Neuronal stem cell (in vitro differentiated cells): Measurements from ENCODE around the gene STARD5.

Experiments
- DNase-seq: peaks from one replicate; pipeline ENCODE4 v3.0.0-alpha.2; 2013; ENCODE audit warnings: low spot score
- H2AFZ ChIP-seq: one replicate; pipeline ENCODE4 v1.6.1; 2013; ENCODE audit warnings: mild to moderate bottlenecking, low read length, inconsistent platforms
- H2AK5ac ChIP-seq: 2 replicates; pipeline ENCODE4 v1.6.1; 2013; ENCODE audit warnings: low read depth, mild to moderate bottlenecking, inconsistent platforms, low read length, moderate library complexity, mixed read lengths
- H2BK120ac ChIP-seq: 2 replicates; pipeline ENCODE4 v1.6.1; 2013; ENCODE audit warnings: low read depth, mild to moderate bottlenecking, inconsistent platforms, low read length, moderate library complexity, mixed read lengths
- H2BK12ac ChIP-seq: one replicate; pipeline ENCODE4 v1.6.1; 2013; ENCODE audit warnings: low read length, inconsistent platforms
- H2BK15ac ChIP-seq: 2 replicates; pipeline ENCODE4 v1.6.1; 2013; ENCODE audit warnings: mild to moderate bottlenecking, low read length, inconsistent platforms, mixed read lengths
- H2BK5ac ChIP-seq: one replicate; pipeline ENCODE4 v1.6.1; 2013; ENCODE audit warnings: inconsistent platforms, mild to moderate bottlenecking, low read length, moderate library complexity
- H3K14ac ChIP-seq: one replicate; pipeline ENCODE4 v1.6.1; 2013; ENCODE audit warnings: low read length, inconsistent platforms
- H3K18ac ChIP-seq: 2 replicates; pipeline ENCODE4 v1.6.1; 2013; ENCODE audit warnings: low read length, inconsistent platforms
- H3K23ac ChIP-seq: 2 replicates; pipeline ENCODE4 v1.6.1; 2013; ENCODE audit warnings: low read depth, mild to moderate bottlenecking, mixed read lengths, low read length, inconsistent platforms; ENCODE audit not compliant: poor library complexity
- H3K27ac ChIP-seq: replicated peaks from 3 replicates; pipeline ENCODE4 v1.5.1; 2013; ENCODE audit warnings: low read length, inconsistent platforms
- H3K27me3 ChIP-seq, 3 experiments: 2 replicates each; pipeline ENCODE4 v1.6.1; 2013; ENCODE audit warnings: low read length in 3 of 3, mild to moderate bottlenecking in 2 of 3, inconsistent platforms in 1 of 3, low read depth in 1 of 3, mixed read lengths in 1 of 3, moderate library complexity in 1 of 3; ENCODE audit not compliant: control insufficient read depth in 3 of 3, insufficient read depth in 3 of 3
- H3K36me3 ChIP-seq, 2 donors: replicated peaks in 1 of 2; 2 replicates each; pipeline ENCODE4 v1.6.1; 2013; ENCODE audit warnings: low read length in 2 of 2; ENCODE audit not compliant: control insufficient read depth in 2 of 2, insufficient read depth in 2 of 2
- H3K4ac ChIP-seq: 2 replicates; pipeline ENCODE4 v1.6.1; 2013; ENCODE audit warnings: inconsistent platforms, mild to moderate bottlenecking, low read length, moderate library complexity
- H3K4me1 ChIP-seq, 2 donors: 1 replicate in 1 of 2; 2 replicates in 1 of 2; pipeline ENCODE4 v1.6.1; 2013; ENCODE audit warnings: low read length in 2 of 2, low read depth in 1 of 2; ENCODE audit not compliant: control insufficient read depth in 2 of 2, insufficient read depth in 1 of 2
- H3K4me2 ChIP-seq: one replicate; pipeline ENCODE4 v1.6.1; 2013; ENCODE audit warnings: mild to moderate bottlenecking, low read length, inconsistent platforms; ENCODE audit not compliant: insufficient read depth, poor library complexity, severe bottlenecking
- H3K4me3 ChIP-seq, 2 donors: 2 replicates each; pipeline ENCODE4 v1.5.1; 2013; ENCODE audit warnings: low read length in 2 of 2, mild to moderate bottlenecking in 2 of 2, inconsistent platforms in 1 of 2, moderate library complexity in 1 of 2
- H3K79me1 ChIP-seq: one replicate; pipeline ENCODE4 v1.6.1; 2013; ENCODE audit warnings: low read depth, mild to moderate bottlenecking, inconsistent platforms, low read length, moderate library complexity
- H3K9ac ChIP-seq: one replicate; pipeline ENCODE4 v1.6.1; 2013; ENCODE audit warnings: mild to moderate bottlenecking, low read depth, low read length, inconsistent platforms; ENCODE audit not compliant: poor library complexity
- H3K9me3 ChIP-seq, 2 donors: replicated peaks in 1 of 2; 2 replicates each; pipeline versions ENCODE3 to v1.6.1; 2013; ENCODE audit warnings: low read length in 2 of 2, mild to moderate bottlenecking in 2 of 2, inconsistent platforms in 1 of 2, low read depth in 1 of 2, mixed read lengths in 1 of 2, moderate library complexity in 1 of 2; ENCODE audit not compliant: control insufficient read depth in 2 of 2, insufficient read depth in 1 of 2
- H4K8ac ChIP-seq: one replicate; pipeline ENCODE4 v1.6.1; 2013; ENCODE audit warnings: low read depth, mild to moderate bottlenecking, inconsistent platforms, low read length, moderate library complexity
- H4K91ac ChIP-seq: one replicate; pipeline ENCODE4 v1.6.1; 2013; ENCODE audit warnings: low read length, low read depth, mild to moderate bottlenecking, inconsistent platforms; ENCODE audit not compliant: poor library complexity
- WGBS, 2 donors: extraction: QIAGEN DNeasy Blood & Tissue Kit; methylation state at CpG; one replicate each; pipeline ENCODE4 v1.1.7; 2013; ENCODE audit warnings: missing lambda C conversion rate in 2 of 2, mixed read lengths in 1 of 2; ENCODE audit not compliant: insufficient read length in 2 of 2, insufficient replicate concordance in 1 of 2; ENCODE audit errors: extremely low coverage in 2 of 2; 5-methylcytosine and 5-hydroxymethylcytosine counted together

The STARD5 gene

DNA sequence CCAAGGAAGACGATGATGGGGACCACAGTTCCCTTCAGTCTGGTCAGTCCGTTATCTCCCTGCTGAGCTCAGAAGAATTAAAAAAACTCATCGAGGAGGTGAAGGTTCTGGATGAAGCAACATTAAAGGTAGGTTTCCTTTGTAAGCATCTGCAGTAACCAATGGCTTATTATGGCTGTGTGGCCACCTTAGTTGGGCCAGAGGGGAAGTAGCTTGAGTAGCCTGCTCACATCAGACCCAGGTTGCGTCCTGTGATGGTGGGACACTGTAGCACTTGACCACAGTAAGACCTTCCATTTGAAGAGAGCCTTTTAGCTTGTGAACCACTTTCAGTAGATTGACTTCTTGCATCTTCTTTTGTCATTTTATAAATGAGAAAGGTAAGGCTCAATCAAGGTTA lies 22.6 kb downstream of the STARD5 start:
- no peak overlapping the region for H2AFZ ChIP-seq
- H3K18ac ChIP-seq: no peak overlapping the region
- no peaks in the 10 kb centered on the region for H3K36me3 ChIP-seq
- H3K4ac ChIP-seq: no peak overlapping the region
- peaks cover 4 to 22% of the 10 kb centered on the region in 2 donors for H3K4me1 ChIP-seq
- H2BK120ac ChIP-seq: no peak overlapping the region
- H3K23ac ChIP-seq: no peak overlapping the region
- H3K4me3 ChIP-seq: no peak overlapping the region
- H3K27me3 ChIP-seq: peaks cover 0 to 20% (median 0%) of the 10 kb centered on the region in 3 experiments
- no peak overlapping the region for H2BK15ac ChIP-seq
- no peak overlapping the region for H2AK5ac ChIP-seq
- no peak overlapping the region for H3K14ac ChIP-seq
- no CpG with 5 or more reads among the region's 4 CpGs for WGBS, 2 donors
- no peak overlapping the region for H4K8ac ChIP-seq
- no peak overlapping the region for H3K4me2 ChIP-seq
- H3K79me1 ChIP-seq: no peaks in the 10 kb centered on the region
- H2BK12ac ChIP-seq: no peak overlapping the region
- DNase-seq: no peak
- H3K9me3 ChIP-seq: no peaks in the 10 kb centered on the region
- H4K91ac ChIP-seq: no peak overlapping the region
- H3K9ac ChIP-seq: no peak overlapping the region
- no peak overlapping the region for H2BK5ac ChIP-seq
- H3K27ac ChIP-seq: no peak overlapping the region

DNA sequence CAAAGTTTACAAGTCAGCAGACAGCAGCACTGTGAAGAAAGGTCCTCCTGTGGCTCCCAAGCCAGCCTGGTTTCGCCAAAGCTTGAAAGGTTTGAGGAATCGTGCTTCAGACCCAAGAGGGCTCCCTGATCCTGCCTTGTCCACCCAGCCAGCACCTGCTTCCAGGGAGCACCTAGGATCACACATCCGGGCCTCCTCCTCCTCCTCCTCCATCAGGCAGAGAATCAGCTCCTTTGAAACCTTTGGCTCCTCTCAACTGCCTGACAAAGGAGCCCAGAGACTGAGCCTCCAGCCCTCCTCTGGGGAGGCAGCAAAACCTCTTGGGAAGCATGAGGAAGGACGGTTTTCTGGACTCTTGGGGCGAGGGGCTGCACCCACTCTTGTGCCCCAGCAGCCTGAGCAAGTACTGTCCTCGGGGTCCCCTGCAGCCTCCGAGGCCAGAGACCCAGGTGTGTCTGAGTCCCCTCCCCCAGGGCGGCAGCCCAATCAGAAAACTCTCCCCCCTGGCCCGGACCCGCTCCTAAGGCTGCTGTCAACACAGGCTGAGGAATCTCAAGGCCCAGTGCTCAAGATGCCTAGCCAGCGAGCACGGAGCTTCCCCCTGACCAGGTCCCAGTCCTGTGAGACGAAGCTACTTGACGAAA lies 24.2 kb downstream of the STARD5 start:
- H3K27ac ChIP-seq: no peak overlapping the region
- no CpG with 5 or more reads among the region's 14 CpGs for WGBS, 2 donors
- no peak overlapping the region for H4K8ac ChIP-seq
- no peak overlapping the region for H3K23ac ChIP-seq
- no peak overlapping the region for H3K4me2 ChIP-seq
- H2AK5ac ChIP-seq: no peak overlapping the region
- H2BK120ac ChIP-seq: no peak overlapping the region
- peak overlapping the region; percentile 58 for H3K14ac ChIP-seq
- H3K27me3 ChIP-seq: peaks cover 0 to 20% (median 0%) of the 10 kb centered on the region in 3 experiments
- H2BK15ac ChIP-seq: peak overlapping the region; percentile 16
- H2BK12ac ChIP-seq: no peak overlapping the region
- no peak overlapping the region for H2AFZ ChIP-seq
- H3K79me1 ChIP-seq: no peaks in the 10 kb centered on the region
- H3K36me3 ChIP-seq: no peaks in the 10 kb centered on the region
- H2BK5ac ChIP-seq: no peak overlapping the region
- H3K9ac ChIP-seq: no peak overlapping the region
- H4K91ac ChIP-seq: no peak overlapping the region
- no peak overlapping the region for H3K4ac ChIP-seq
- H3K4me1 ChIP-seq: peaks cover 4 to 22% of the 10 kb centered on the region in 2 donors
- no peak overlapping the region for H3K4me3 ChIP-seq
- no peaks in the 10 kb centered on the region for H3K9me3 ChIP-seq
- no peak for DNase-seq
- H3K18ac ChIP-seq: no peak overlapping the region

DNA sequence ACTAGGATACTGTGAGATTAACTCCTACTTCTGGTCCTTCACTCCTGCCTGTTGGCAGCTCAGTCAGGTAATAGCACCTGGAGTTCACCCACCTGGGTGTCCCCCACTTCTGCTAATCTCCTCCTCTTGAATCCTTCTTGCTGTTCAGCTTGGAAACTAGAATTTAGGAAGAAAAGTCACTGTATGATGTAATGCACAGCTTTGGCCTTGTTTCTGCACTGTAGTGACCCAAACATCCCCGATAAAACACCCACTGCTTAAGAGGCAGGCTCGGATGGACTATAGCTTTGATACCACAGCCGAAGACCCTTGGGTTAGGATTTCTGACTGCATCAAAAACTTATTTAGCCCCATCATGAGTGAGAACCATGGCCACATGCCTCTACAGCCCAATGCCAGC lies 24.8 kb downstream of the STARD5 start:
- Histone ChIP-seq H3K4me3 (no peak overlapping the region), H3K27me3 (peaks cover 0 to 20% (median 0%) of the 10 kb centered on the region in 3 experiments), H3K4me2 (no peak overlapping the region), H3K4me1 (peaks cover 4 to 22% of the 10 kb centered on the region in 2 donors), H2AK5ac (no peak overlapping the region), H3K27ac (no peak overlapping the region), H3K9ac (no peak overlapping the region), H3K9me3 (no peaks in the 10 kb centered on the region), H3K14ac (no peak overlapping the region), H2AFZ (no peak overlapping the region), H3K36me3 (no peaks in the 10 kb centered on the region), H4K91ac (no peak overlapping the region), H2BK5ac (no peak overlapping the region), H2BK120ac (no peak overlapping the region), H3K23ac (no peak overlapping the region), H2BK15ac (no peak overlapping the region), H3K4ac (no peak overlapping the region), H3K79me1 (no peaks in the 10 kb centered on the region), H2BK12ac (no peak overlapping the region), H4K8ac (no peak overlapping the region), H3K18ac (no peak overlapping the region)
- WGBS, 2 donors: no CpG with 5 or more reads among the region's 3 CpGs
- DNase-seq: no peak

DNA sequence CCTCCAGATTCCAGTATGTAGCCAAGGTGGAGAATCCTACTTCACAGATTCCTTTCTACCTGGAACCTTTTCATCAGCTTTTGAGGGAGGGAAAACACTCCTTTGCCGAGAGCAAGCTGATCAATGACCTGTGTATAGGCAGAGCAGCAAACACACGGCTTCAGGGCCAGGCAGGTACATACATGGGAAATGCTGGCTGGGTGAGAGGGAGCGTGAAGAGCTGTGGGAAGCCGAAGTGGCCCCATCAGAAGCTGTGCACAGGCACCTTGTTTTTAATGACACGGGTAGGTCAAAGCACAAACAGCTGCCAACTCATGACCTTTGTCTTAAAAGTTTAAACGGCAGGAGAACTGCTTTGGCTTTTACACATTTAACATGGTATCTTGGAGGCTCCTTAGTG lies 25.3 kb downstream of the STARD5 start:
- no peak overlapping the region for H2BK120ac ChIP-seq
- no peak overlapping the region for H3K9ac ChIP-seq
- H3K27me3 ChIP-seq: peaks cover 0 to 25% (median 0%) of the 10 kb centered on the region in 3 experiments
- H2AFZ ChIP-seq: no peak overlapping the region
- no peak overlapping the region for H2BK15ac ChIP-seq
- H2BK12ac ChIP-seq: no peak overlapping the region
- no peak for DNase-seq
- H2BK5ac ChIP-seq: no peak overlapping the region
- H3K79me1 ChIP-seq: no peaks in the 10 kb centered on the region
- WGBS, 2 donors: no CpG with 5 or more reads among the region's 6 CpGs
- H3K4me3 ChIP-seq: no peak overlapping the region
- H3K23ac ChIP-seq: no peak overlapping the region
- no peak overlapping the region for H2AK5ac ChIP-seq
- H3K4me2 ChIP-seq: no peak overlapping the region
- H3K14ac ChIP-seq: no peak overlapping the region
- no peaks in the 10 kb centered on the region for H3K9me3 ChIP-seq
- H4K91ac ChIP-seq: no peak overlapping the region
- H3K36me3 ChIP-seq: no peaks in the 10 kb centered on the region
- peaks cover 2 to 17% of the 10 kb centered on the region in 2 donors for H3K4me1 ChIP-seq
- no peak overlapping the region for H4K8ac ChIP-seq
- H3K27ac ChIP-seq: no peak overlapping the region
- no peak overlapping the region for H3K18ac ChIP-seq
- no peak overlapping the region for H3K4ac ChIP-seq
